Endodermal cell (in vitro differentiated cells): Measurements from ENCODE around the gene VAPB. TPM values are rescaled to one million over a fixed set of nuclear protein-coding genes. Genes with fewer than 3 reads are reported as not detected.

ENCODE experiments used
- DNase-seq: peaks from one replicate; pipeline ENCODE4 v3.0.0-alpha.2; 2017
- H3K27ac ChIP-seq: 2 replicates; pipeline ENCODE4 v1.5.1; 2013; ENCODE audit warnings: mild to moderate bottlenecking, low read depth, low read length, moderate library complexity
- H3K27me3 ChIP-seq: 2 replicates; pipeline ENCODE4 v1.6.1; 2013; ENCODE audit warnings: mild to moderate bottlenecking, low read length, moderate library complexity; ENCODE audit not compliant: insufficient read depth, control insufficient read depth, poor library complexity, severe bottlenecking
- H3K36me3 ChIP-seq: 2 replicates; pipeline ENCODE4 v1.7.0; 2013; ENCODE audit warnings: mild to moderate bottlenecking, low read length, moderate library complexity; ENCODE audit not compliant: control insufficient read depth, insufficient read depth
- H3K4me1 ChIP-seq: one replicate; pipeline ENCODE4 v1.7.0; 2013; ENCODE audit warnings: low read length; ENCODE audit not compliant: control insufficient read depth, insufficient read depth
- H3K4me3 ChIP-seq: 2 replicates; pipeline ENCODE4 v1.5.1; 2013; ENCODE audit warnings: mild to moderate bottlenecking, low read length, moderate library complexity
- H3K9ac ChIP-seq: 2 replicates; pipeline ENCODE4 v1.6.1; 2013; ENCODE audit warnings: mild to moderate bottlenecking, low read length, moderate library complexity; ENCODE audit not compliant: poor library complexity, severe bottlenecking; ENCODE audit errors: extremely low read depth
- H3K9me3 ChIP-seq: 2 replicates; pipeline ENCODE4 v1.6.1; 2013; ENCODE audit warnings: mild to moderate bottlenecking, low read length, moderate library complexity; ENCODE audit not compliant: control insufficient read depth
- H3K27ac Mint-ChIP-seq: 2 replicates; pipeline ENCODE4 v1.8.0; 2020; ENCODE audit warnings: mixed read lengths
- H3K27me3 Mint-ChIP-seq: 2 replicates; pipeline ENCODE4 v1.8.0; 2021; ENCODE audit warnings: mild to moderate bottlenecking, mixed read lengths; ENCODE audit not compliant: insufficient read depth
- H3K36me3 Mint-ChIP-seq: 2 replicates; pipeline ENCODE4 v1.8.0; 2020; ENCODE audit warnings: low read depth, mixed read lengths
- H3K4me1 Mint-ChIP-seq: 2 replicates; pipeline ENCODE4 v1.8.0; 2020; ENCODE audit warnings: mixed read lengths
- H3K4me3 Mint-ChIP-seq: 2 replicates; pipeline ENCODE4 v1.8.0; 2020; ENCODE audit warnings: mild to moderate bottlenecking, moderate library complexity, mixed read lengths
- H3K9me3 Mint-ChIP-seq: 2 replicates; pipeline ENCODE4 v1.8.0; 2020; ENCODE audit warnings: mild to moderate bottlenecking, mixed read lengths
- WGBS, 2 experiments: methylation state at CpG; one replicate each; pipeline versions ENCODE4 v1.1.5 to v1.1.7; 2013; ENCODE audit warnings: missing lambda C conversion rate in 2 of 2, mixed read lengths in 1 of 2; ENCODE audit not compliant: insufficient coverage in 1 of 2, insufficient read length in 1 of 2; 5-methylcytosine and 5-hydroxymethylcytosine counted together
- total RNA-seq, 2 donors: library from RNA; stranded (reverse); fragmentation: NEBNext Ultra II Directional in 1 of 2; extraction: Animal tissue kit (Norgen Biotek cat#: 25700) in 1 of 2; gene quantifications; 2 replicates in 1 of 2; 3 replicates in 1 of 2; pipeline ENCODE4 v1.2.1, GENCODE V29; 2021
- TF ChIP-seq, protein P1 (sequence below): fragments of 200-600 bp; sonication (generic); conservative IDR thresholded peaks from 2 replicates; pipeline ENCODE4 v1.5.0; 2021; ENCODE audit warnings: antibody characterized with exemption, mild to moderate bottlenecking

The VAPB gene
- total RNA-seq, 2 donors from 2014 or later: 47.3 to 47.5 TPM

DNA sequence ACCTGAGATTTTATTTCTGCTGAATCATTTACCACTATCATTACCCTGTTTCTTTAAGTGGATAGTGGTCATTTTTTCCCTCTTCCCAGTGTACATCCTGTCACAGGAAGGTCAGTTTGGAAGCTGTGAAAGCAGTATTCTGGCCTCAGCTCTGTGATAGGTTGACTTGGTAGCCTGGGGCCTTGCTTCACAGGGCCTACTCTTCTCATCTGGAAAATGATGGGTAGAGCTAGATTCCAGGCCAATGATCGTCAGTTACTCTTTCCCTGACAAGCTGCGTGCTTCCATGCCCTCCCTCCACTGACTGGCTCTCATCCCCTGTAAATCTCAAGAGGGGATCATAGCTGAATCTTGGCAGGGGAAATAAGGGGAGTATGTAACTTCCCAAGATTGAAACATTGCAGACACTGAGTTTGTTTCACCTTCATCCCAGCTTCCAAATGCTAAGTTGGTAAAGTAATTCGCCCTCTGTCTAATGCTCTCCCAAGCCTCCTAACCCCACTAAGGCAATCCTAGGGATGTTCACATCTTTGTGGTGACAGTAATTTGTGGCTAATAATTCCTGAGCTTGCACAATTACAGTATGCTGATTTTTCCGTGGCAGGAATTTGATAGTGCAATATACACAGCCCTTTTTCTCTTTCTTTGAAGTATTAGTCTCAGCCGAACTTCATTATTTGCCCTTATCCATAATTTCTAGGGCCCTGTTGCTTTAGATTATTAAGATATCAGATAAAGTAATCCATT is 51.2 kb downstream of the VAPB start:
- Histone ChIP-seq H3K27me3 (no peaks in the 10 kb centered on the region), H3K9me3 (no peaks in the 10 kb centered on the region), H3K36me3 (peaks cover 67% of the 10 kb centered on the region), H3K27ac (no peak overlapping the region), H3K4me1 (no peaks in the 10 kb centered on the region), H3K9ac (no peak overlapping the region), H3K4me3 (no peak overlapping the region)
- 92 to 96% methylated on average over 3 to 4 of the region's 5 CpGs for WGBS, 2 experiments
- H3K27ac Mint-ChIP-seq: peak overlapping the region; percentile 69
- no peak overlapping the region for H3K4me3 Mint-ChIP-seq
- H3K36me3 Mint-ChIP-seq: peaks cover 62% of the 10 kb centered on the region
- H3K4me1 Mint-ChIP-seq: peaks cover 7% of the 10 kb centered on the region
- H3K27me3 Mint-ChIP-seq: no peaks in the 10 kb centered on the region
- TF ChIP-seq, protein P1, sequence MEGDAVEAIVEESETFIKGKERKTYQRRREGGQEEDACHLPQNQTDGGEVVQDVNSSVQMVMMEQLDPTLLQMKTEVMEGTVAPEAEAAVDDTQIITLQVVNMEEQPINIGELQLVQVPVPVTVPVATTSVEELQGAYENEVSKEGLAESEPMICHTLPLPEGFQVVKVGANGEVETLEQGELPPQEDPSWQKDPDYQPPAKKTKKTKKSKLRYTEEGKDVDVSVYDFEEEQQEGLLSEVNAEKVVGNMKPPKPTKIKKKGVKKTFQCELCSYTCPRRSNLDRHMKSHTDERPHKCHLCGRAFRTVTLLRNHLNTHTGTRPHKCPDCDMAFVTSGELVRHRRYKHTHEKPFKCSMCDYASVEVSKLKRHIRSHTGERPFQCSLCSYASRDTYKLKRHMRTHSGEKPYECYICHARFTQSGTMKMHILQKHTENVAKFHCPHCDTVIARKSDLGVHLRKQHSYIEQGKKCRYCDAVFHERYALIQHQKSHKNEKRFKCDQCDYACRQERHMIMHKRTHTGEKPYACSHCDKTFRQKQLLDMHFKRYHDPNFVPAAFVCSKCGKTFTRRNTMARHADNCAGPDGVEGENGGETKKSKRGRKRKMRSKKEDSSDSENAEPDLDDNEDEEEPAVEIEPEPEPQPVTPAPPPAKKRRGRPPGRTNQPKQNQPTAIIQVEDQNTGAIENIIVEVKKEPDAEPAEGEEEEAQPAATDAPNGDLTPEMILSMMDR: no peak
- no peaks in the 10 kb centered on the region for H3K9me3 Mint-ChIP-seq
- peak; percentile 10 for DNase-seq

DNA sequence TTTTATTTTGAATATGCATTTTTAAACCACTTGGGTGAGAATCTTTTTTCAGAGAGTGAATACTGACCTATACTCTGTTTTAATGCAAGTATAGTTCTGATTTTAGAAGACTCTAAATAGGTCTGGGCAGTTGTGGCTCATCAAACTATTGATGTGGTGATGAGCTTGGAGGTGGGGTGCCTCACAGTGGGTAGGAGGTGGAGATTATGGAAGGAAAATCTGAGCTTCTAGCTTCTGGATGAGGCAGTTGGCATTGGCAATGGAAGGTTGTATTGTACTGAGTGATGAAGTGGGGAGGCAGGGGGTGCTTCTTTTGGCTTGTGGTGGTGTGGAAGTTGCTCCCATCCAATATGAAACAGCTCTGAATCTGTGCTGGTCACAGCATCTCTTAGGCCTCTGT is 52.7 kb downstream of the VAPB start:
- TF ChIP-seq, protein P1: no peak
- H3K27ac Mint-ChIP-seq: no peak overlapping the region
- Histone ChIP-seq H3K27ac (no peak overlapping the region), H3K9me3 (no peaks in the 10 kb centered on the region), H3K9ac (no peak overlapping the region), H3K4me3 (no peak overlapping the region), H3K4me1 (no peaks in the 10 kb centered on the region), H3K36me3 (peaks cover 75% of the 10 kb centered on the region), H3K27me3 (no peaks in the 10 kb centered on the region)
- H3K9me3 Mint-ChIP-seq: no peaks in the 10 kb centered on the region
- peak; percentile 9 for DNase-seq
- peaks cover 6% of the 10 kb centered on the region for H3K4me1 Mint-ChIP-seq
- no peak overlapping the region for H3K4me3 Mint-ChIP-seq
- H3K36me3 Mint-ChIP-seq: peaks cover 61% of the 10 kb centered on the region
- no peaks in the 10 kb centered on the region for H3K27me3 Mint-ChIP-seq

DNA sequence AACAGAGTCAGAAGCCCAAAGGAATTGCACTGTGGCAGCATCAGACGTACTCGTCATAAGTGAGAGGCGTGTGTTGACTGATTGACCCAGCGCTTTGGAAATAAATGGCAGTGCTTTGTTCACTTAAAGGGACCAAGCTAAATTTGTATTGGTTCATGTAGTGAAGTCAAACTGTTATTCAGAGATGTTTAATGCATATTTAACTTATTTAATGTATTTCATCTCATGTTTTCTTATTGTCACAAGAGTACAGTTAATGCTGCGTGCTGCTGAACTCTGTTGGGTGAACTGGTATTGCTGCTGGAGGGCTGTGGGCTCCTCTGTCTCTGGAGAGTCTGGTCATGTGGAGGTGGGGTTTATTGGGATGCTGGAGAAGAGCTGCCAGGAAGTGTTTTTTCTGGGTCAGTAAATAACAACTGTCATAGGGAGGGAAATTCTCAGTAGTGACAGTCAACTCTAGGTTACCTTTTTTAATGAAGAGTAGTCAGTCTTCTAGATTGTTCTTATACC is 55.8 kb downstream of the VAPB start:
- no peak overlapping the region for H3K27ac ChIP-seq
- peaks cover 43% of the 10 kb centered on the region for H3K36me3 Mint-ChIP-seq
- no peaks in the 10 kb centered on the region for H3K9me3 Mint-ChIP-seq
- H3K9me3 ChIP-seq: no peaks in the 10 kb centered on the region
- H3K27ac Mint-ChIP-seq: no peak overlapping the region
- no peak overlapping the region for H3K4me3 ChIP-seq
- H3K4me1 Mint-ChIP-seq: peaks cover 33% of the 10 kb centered on the region
- H3K27me3 Mint-ChIP-seq: no peaks in the 10 kb centered on the region
- TF ChIP-seq, protein P1: no peak
- no peak overlapping the region for H3K9ac ChIP-seq
- H3K4me1 ChIP-seq: peaks cover 18% of the 10 kb centered on the region
- no peaks in the 10 kb centered on the region for H3K27me3 ChIP-seq
- no peak for DNase-seq
- H3K36me3 ChIP-seq: peaks cover 70% of the 10 kb centered on the region
- 96 to 97% methylated on average over 4 to 5 of the region's 5 CpGs for WGBS, 2 experiments
- no peak overlapping the region for H3K4me3 Mint-ChIP-seq
